Activated CD8-positive, alpha-beta T cell treated with anti-CD3 and anti-CD28 coated beads for 36 hours (primary cell): ENCODE measurements around the gene COA3. TPM values are rescaled to one million over a fixed set of nuclear protein-coding genes. Genes with fewer than 3 reads are reported as not detected.

Source experiments
- ATAC-seq: fragments of 200-7000 bp; cut with Tn5 transposase; one replicate; pipeline ENCODE4 v1.10.0; 2021; ENCODE audit warnings: mild to moderate bottlenecking, moderate library complexity
- CTCF ChIA-PET: fragments of 350-600 bp; sonication (Branson Sonifier 250); formaldehyde crosslinking; loops from one replicate; lab custom pipeline; 2021; ENCODE audit warnings: antibody characterized with exemption; lab: Charles Lee
- POLR2A ChIA-PET: fragments of 350-600 bp; sonication (Branson Sonifier 250); formaldehyde crosslinking; loops from one replicate; lab custom pipeline; 2021; ENCODE audit warnings: antibody characterized with exemption; lab: Charles Lee
- DNase-seq: peaks from one replicate; pipeline ENCODE4 v3.0.0-alpha.2; 2020
- H3K27ac Mint-ChIP-seq: one replicate; pipeline ENCODE4 v1.8.0; 2021; ENCODE audit warnings: mild to moderate bottlenecking, mixed read lengths
- H3K27me3 Mint-ChIP-seq: one replicate; pipeline ENCODE4 v1.8.0; 2021; ENCODE audit warnings: mixed read lengths
- H3K36me3 Mint-ChIP-seq: one replicate; pipeline ENCODE4 v1.8.0; 2021; ENCODE audit warnings: low read depth, mixed read lengths
- H3K4me1 Mint-ChIP-seq: one replicate; pipeline ENCODE4 v1.8.0; 2021; ENCODE audit warnings: low read depth, mixed read lengths
- H3K4me3 Mint-ChIP-seq: one replicate; pipeline ENCODE4 v1.8.0; 2021; ENCODE audit warnings: mild to moderate bottlenecking, moderate library complexity, mixed read lengths
- H3K9me3 Mint-ChIP-seq: one replicate; pipeline ENCODE4 v1.8.0; 2021; ENCODE audit warnings: mixed read lengths
- intact Hi-C: fragments of 100-400 bp; cut with micrococcal nuclease; formaldehyde crosslinking; loops from one replicate; pipeline ENCODE4 v1.10.0; 2022
- total RNA-seq, 2 experiments: library from RNA; stranded (reverse); gene quantifications; one replicate each; pipeline ENCODE4 v1.2.3, GENCODE V29; 2021
- TF ChIP-seq, protein P1 (sequence below): fragments of 200-600 bp; IDR thresholded peaks from one replicate; pipeline ENCODE4 v1.8.0; 2022; ENCODE audit warnings: antibody characterized with exemption, mild to moderate bottlenecking

Gene COA3
- total RNA-seq, 2 experiments from 2014 or later, result 24.9 to 27.9 TPM

- H3K4me3 Mint-ChIP-seq, result no peak overlapping the region
- peaks cover 18% of the 10 kb centered on the region for H3K36me3 Mint-ChIP-seq
- CTCF ChIA-PET, result interaction anchor here (0.7 to 2.0 kb wide), 5 partner anchors 10 to 198 kb away, joined by 3 to 5 read pairs (median 3); no protein-coding TSS in a partner anchor
- DNase-seq, result no peak
- intact Hi-C loops, result no loop called here
- TF ChIP-seq, protein P1, sequence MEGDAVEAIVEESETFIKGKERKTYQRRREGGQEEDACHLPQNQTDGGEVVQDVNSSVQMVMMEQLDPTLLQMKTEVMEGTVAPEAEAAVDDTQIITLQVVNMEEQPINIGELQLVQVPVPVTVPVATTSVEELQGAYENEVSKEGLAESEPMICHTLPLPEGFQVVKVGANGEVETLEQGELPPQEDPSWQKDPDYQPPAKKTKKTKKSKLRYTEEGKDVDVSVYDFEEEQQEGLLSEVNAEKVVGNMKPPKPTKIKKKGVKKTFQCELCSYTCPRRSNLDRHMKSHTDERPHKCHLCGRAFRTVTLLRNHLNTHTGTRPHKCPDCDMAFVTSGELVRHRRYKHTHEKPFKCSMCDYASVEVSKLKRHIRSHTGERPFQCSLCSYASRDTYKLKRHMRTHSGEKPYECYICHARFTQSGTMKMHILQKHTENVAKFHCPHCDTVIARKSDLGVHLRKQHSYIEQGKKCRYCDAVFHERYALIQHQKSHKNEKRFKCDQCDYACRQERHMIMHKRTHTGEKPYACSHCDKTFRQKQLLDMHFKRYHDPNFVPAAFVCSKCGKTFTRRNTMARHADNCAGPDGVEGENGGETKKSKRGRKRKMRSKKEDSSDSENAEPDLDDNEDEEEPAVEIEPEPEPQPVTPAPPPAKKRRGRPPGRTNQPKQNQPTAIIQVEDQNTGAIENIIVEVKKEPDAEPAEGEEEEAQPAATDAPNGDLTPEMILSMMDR, result no peak
- no peaks in the 10 kb centered on the region for H3K9me3 Mint-ChIP-seq
- ATAC-seq, result no peak
- no peaks in the 10 kb centered on the region for H3K4me1 Mint-ChIP-seq
- no peak overlapping the region for H3K27ac Mint-ChIP-seq
- H3K27me3 Mint-ChIP-seq, result no peaks in the 10 kb centered on the region
- POLR2A ChIA-PET, result interaction anchor here (0.6 to 1.5 kb wide), 2 partner anchors 156 to 169 kb away, joined by 3 read pairs; no protein-coding TSS in a partner anchor
Measured at GRCh38 chr17:42809250-42809649, 10.7 kb upstream of the COA3 start.

- Mint-ChIP-seq H3K4me3 (no peak overlapping the region), H3K9me3 (no peaks in the 10 kb centered on the region), H3K27ac (no peak overlapping the region), H3K36me3 (peaks cover 7% of the 10 kb centered on the region), H3K27me3 (no peaks in the 10 kb centered on the region), H3K4me1 (no peaks in the 10 kb centered on the region)
- intact Hi-C loops, result no loop called here
- no peak for ATAC-seq
- DNase-seq, result no peak
- ChIA-PET POLR2A (interaction anchor here (0.5 to 1.8 kb wide), 6 partner anchors 8 to 767 kb away, joined by 3 to 4 read pairs (median 3); no protein-coding TSS in a partner anchor), CTCF (interaction anchor here (0.8 to 5.3 kb wide), 2 partner anchors 14 to 18 kb away, joined by 4 to 36 read pairs; partner anchors contain the start of gene BECN1)
- TF ChIP-seq, protein P1, result no peak
Measured at GRCh38 chr17:42806249-42806648, 7.7 kb upstream of the COA3 start.

DNA sequence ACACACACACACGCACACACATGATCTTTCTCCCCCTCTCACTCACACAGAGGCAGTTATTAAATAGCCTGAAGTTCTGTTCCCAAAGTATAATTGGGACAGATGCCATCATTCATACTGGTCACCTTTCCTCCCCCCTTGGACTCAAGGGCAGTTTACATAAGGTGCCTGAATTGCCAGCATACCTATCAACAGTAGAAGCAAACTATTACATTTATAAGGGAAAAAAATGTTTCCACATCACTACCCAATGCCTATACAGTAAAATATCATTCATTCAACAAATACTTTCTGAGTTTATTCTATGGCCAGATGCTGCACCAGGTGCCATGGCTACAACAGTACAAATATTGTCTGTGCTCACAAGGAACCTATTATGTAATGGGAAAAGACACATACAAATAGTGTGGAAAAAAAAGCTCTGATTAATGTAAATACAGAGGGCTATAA is 6.4 kb upstream of the COA3 start:
- Mint-ChIP-seq H3K4me1 (no peaks in the 10 kb centered on the region), H3K36me3 (no peaks in the 10 kb centered on the region), H3K27me3 (no peaks in the 10 kb centered on the region), H3K27ac (no peak overlapping the region), H3K4me3 (no peak overlapping the region), H3K9me3 (no peaks in the 10 kb centered on the region)
- intact Hi-C loops, result no loop called here
- DNase-seq (no peak), ATAC-seq (no peak)
- ChIA-PET CTCF (interaction anchor here (2.4 to 5.3 kb wide), 2 partner anchors 15 to 19 kb away, joined by 13 to 36 read pairs; partner anchors contain the start of gene BECN1), POLR2A (interaction anchor here (0.6 to 1.4 kb wide), 2 partner anchors 31 to 52 kb away, joined by 3 read pairs; partner anchors contain the start of gene VPS25)
- TF ChIP-seq, protein P1, result no peak

DNA sequence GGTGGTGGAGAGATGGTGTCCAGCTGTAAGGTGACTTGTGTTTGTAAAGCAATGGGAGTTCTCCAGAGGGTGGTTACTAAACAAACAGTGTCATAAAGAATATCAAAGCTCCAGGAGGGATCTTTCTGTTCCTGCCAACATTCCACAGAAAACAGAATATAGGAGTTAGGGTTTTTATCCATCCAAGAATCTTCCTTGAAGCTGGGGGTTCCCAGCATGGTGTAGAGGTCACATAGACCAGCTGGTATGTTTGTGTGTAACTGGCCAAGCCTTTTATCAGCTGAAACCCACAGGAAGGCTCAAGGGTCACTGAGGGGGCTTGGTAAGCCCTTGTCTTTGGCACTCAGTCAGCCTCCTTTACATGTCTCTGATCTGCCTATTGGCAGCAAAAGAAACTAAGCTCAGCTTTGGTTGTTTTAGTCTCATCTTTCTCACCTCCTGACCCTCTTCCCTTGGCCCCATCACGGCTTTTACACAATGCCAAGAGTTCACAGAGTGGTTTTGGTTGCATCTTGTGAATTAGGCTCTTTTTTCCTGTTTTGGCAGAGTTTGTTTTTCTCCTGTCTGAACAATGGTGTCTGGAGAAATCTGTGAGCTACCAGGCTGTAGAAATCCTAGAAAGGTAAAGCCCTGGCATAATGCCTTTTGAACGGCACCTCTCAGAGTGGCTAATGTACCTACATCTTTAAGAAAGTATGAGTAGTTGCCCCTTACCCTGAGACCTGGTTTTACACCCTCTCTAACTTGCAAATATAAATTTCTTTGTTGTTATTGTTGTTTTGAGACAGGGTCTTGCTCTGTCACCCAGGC is 4.8 kb upstream of the COA3 start:
- DNase-seq (no peak), ATAC-seq (no peak)
- TF ChIP-seq, protein P1, result no peak
- peaks cover 2% of the 10 kb centered on the region for H3K9me3 Mint-ChIP-seq
- POLR2A ChIA-PET, result interaction anchor here (0.6 to 1.2 kb wide), 2 partner anchors 9 to 512 kb away, joined by 3 to 4 read pairs; no protein-coding TSS in a partner anchor
- peaks cover 3% of the 10 kb centered on the region for H3K36me3 Mint-ChIP-seq
- intact Hi-C loops, result no loop called here
- H3K27me3 Mint-ChIP-seq, result no peaks in the 10 kb centered on the region
- H3K27ac Mint-ChIP-seq, result no peak overlapping the region
- no peak overlapping the region for H3K4me3 Mint-ChIP-seq
- CTCF ChIA-PET, result interaction anchor here (1.1 to 5.3 kb wide), 5 partner anchors 12 to 40 kb away, joined by 3 to 36 read pairs (median 7); partner anchors contain the start of gene BECN1
- peaks cover 3% of the 10 kb centered on the region for H3K4me1 Mint-ChIP-seq
